Measurements from ENCODE around the gene RXRG. TPM values are rescaled to one million over a fixed set of nuclear protein-coding genes. Genes with fewer than 3 reads are reported as not detected.

The RXRG gene
- total and polyA plus RNA-seq, 10 donors, result 0.12 to 0.98 (median 0.41) TPM; not detected in 4

GRCh38 chr1:165376811-165377311 lies 68.1 kb downstream of the RXRG start:
- Histone ChIP-seq H3K36me3 (no peaks in the 10 kb centered on the region), H3K27ac (peak overlapping the region in 7 of 8 donors; percentile 9 to 87 (median 74)), H3K27me3 (replicated peaks in 1 of 7) (peaks cover 0 to 66% (median 33%) of the 10 kb centered on the region in 7 donors), H3K9me3 (no peaks in the 10 kb centered on the region), H3K4me3 (peak overlapping the region in 6 of 8 donors; percentile 19 to 61 (median 23)), H3K4me1 (peaks cover 5 to 32% (median 23%) of the 10 kb centered on the region in 6 donors)
- WGBS, 5 donors, result 13 to 29% (median 18%) methylated on average over 12 of the region's 12 CpGs
- intact Hi-C loops (cut with DNase I; ENCODE audit: low total_unique reads), result no loop called here
- DNase-seq, result no peak
- no peak for TF ChIP-seq CTCF (IDR thresholded peaks at IDR 0.05 in 8 of 11, conservative IDR thresholded peaks at IDR 0.05 in 3 of 11)
- no peak for TF ChIP-seq POLR2AphosphoS5 (IDR thresholded peaks at IDR 0.05)
- no peak for TF ChIP-seq POLR2A (IDR thresholded peaks at IDR 0.05)

- TF ChIP-seq CTCF (IDR thresholded peaks at IDR 0.05 in 8 of 11, conservative IDR thresholded peaks at IDR 0.05 in 3 of 11) (no peak), POLR2AphosphoS5 (IDR thresholded peaks at IDR 0.05) (peak in 2 of 3 donors; percentile 62 to 64)
- H3K27ac ChIP-seq, result peak overlapping the region; percentile 9 to 87 (median 74)
- peak; percentile 88 for DNase-seq
- peak overlapping the region; percentile 1 to 61 (median 22) for H3K4me3 ChIP-seq
- 1 to 3% (median 2%) methylated on average over 33 to 46 of the region's 46 CpGs for WGBS, 5 donors
- no peaks in the 10 kb centered on the region for H3K36me3 ChIP-seq
- H3K9me3 ChIP-seq, result no peaks in the 10 kb centered on the region
- H3K4me1 ChIP-seq, result peaks cover 9 to 39% (median 29%) of the 10 kb centered on the region in 6 donors
- intact Hi-C loops (cut with DNase I; ENCODE audit: low total_unique reads), result no loop called here
- peaks cover 0 to 70% (median 33%) of the 10 kb centered on the region in 7 donors for H3K27me3 ChIP-seq (replicated peaks in 1 of 7)
Observed at GRCh38 chr1:165376041-165376810, 68.7 kb downstream of the RXRG start.

GRCh38 chr1:165375623-165376022 lies 69.3 kb downstream of the RXRG start:
- TF ChIP-seq CTCF (IDR thresholded peaks at IDR 0.05 in 8 of 11, conservative IDR thresholded peaks at IDR 0.05 in 3 of 11) (no peak), POLR2AphosphoS5 (IDR thresholded peaks at IDR 0.05) (no peak), POLR2A (IDR thresholded peaks at IDR 0.05) (no peak)
- intact Hi-C loops (cut with DNase I; ENCODE audit: low total_unique reads), result no loop called here
- Histone ChIP-seq H3K4me3 (peak overlapping the region in 7 of 8 donors; percentile 4 to 61 (median 23)), H3K36me3 (no peaks in the 10 kb centered on the region), H3K27ac (peak overlapping the region in 7 of 8 donors; percentile 63 to 87 (median 74)), H3K4me1 (peaks cover 9 to 40% (median 31%) of the 10 kb centered on the region in 6 donors), H3K9me3 (no peaks in the 10 kb centered on the region), H3K27me3 (replicated peaks in 1 of 7) (peaks cover 0 to 71% (median 33%) of the 10 kb centered on the region in 7 donors)
- 20 to 27% (median 26%) methylated on average over 7 of the region's 7 CpGs for WGBS, 5 donors
- no peak for DNase-seq

GRCh38 chr1:165371588-165372225 lies 73.2 kb downstream of the RXRG start:
- WGBS, 5 donors, result 15 to 27% (median 24%) methylated on average over 5 of the region's 5 CpGs
- Histone ChIP-seq H3K36me3 (no peaks in the 10 kb centered on the region), H3K27me3 (replicated peaks in 1 of 7) (peaks cover 0 to 89% (median 33%) of the 10 kb centered on the region in 7 donors), H3K4me1 (peaks cover 9 to 44% (median 27%) of the 10 kb centered on the region in 6 donors), H3K9me3 (no peaks in the 10 kb centered on the region), H3K27ac (no peak overlapping the region), H3K4me3 (no peak overlapping the region)
- intact Hi-C loops (cut with DNase I; ENCODE audit: low total_unique reads), result no loop called here
- no peak for DNase-seq
- TF ChIP-seq POLR2A (IDR thresholded peaks at IDR 0.05) (no peak), POLR2AphosphoS5 (IDR thresholded peaks at IDR 0.05) (no peak), CTCF (IDR thresholded peaks at IDR 0.05 in 8 of 11, conservative IDR thresholded peaks at IDR 0.05 in 3 of 11) (no peak)

Measured in spleen (tissue), 11 donors.